Right atrium auricular region (tissue), 2 donors: ENCODE results near the gene INPP5F. TPM values are rescaled to one million over a fixed set of nuclear protein-coding genes. Genes with fewer than 3 reads are reported as not detected.
"Not testable (repeated sequence)": the region's sequence is repeated elsewhere in the genome, so short reads cannot be mapped to it uniquely, and the experiment has no call there.

Experiments
- DNase-seq: peaks from one replicate; pipeline ENCODE4 v3.0.0-alpha.2; 2019; ENCODE audit warnings: low spot score
- H3K27ac ChIP-seq, 2 donors: fragments of 200-600 bp; sonication (generic); 1 replicate in 1 of 2; 2 replicates in 1 of 2; pipeline ENCODE4 v1.5.1; 2016 to 2019
- H3K27me3 ChIP-seq, 2 donors: fragments of 200-600 bp; sonication (generic); one replicate each; pipeline versions ENCODE4 v1.5.1 to v1.6.0; 2017 to 2019
- H3K36me3 ChIP-seq: fragments of 200-600 bp; sonication (generic); one replicate; pipeline ENCODE4 v1.5.1; 2016
- H3K4me1 ChIP-seq, 2 donors: fragments of 200-600 bp; sonication (generic); one replicate each; pipeline versions ENCODE4 v1.5.1 to v1.6.0; 2017 to 2019
- H3K4me3 ChIP-seq, 2 donors: fragments of 200-600 bp; sonication (generic); 1 replicate in 1 of 2; 2 replicates in 1 of 2; pipeline ENCODE4 v1.5.1; 2017 to 2019; ENCODE audit warnings: mild to moderate bottlenecking in 1 of 2, moderate library complexity in 1 of 2
- H3K9me3 ChIP-seq, 2 donors: fragments of 200-600 bp; sonication (generic); one replicate each; pipeline ENCODE4 v1.5.1; 2019
- CTCF ChIP-seq, 2 donors: fragments of 200-600 bp; sonication (generic); IDR thresholded peaks; one replicate each; pipeline ENCODE4 v1.5.1; 2019; ENCODE audit warnings: antibody characterized with exemption in 2 of 2
- total RNA-seq, 2 donors: library from RNA; depleted of rRNA; stranded (reverse); fragments of >200 nt; gene quantifications; one replicate each; pipeline ENCODE4 v1.1.0, GENCODE V29; 2016

Gene INPP5F
- total RNA-seq, 2 donors from 2014 or later: 3.9 to 6.2 TPM

DNA sequence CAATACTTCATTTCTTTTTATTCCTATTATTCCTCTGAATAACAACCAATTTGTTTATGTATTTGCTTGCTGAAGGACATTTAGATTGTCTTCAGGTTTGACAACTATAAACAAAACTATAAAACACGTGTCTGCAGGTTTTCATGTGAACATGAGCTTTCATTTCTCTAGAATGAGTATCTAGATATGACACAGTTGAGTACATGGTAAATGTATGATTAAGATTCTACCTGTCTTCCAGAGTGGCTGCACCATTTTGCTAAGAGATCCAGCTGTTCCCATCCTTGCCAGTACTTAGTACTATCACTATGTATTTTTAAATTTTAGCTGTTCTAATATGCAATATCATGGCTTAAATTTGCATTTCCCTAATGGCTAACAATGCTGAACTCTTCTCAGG is 136.7 kb downstream of the INPP5F start:
- Histone ChIP-seq H3K4me1 (no peaks in the 10 kb centered on the region), H3K9me3 (no peaks in the 10 kb centered on the region), H3K4me3 (no peak overlapping the region), H3K27ac (no peak overlapping the region), H3K27me3 (no peaks in the 10 kb centered on the region), H3K36me3 (no peaks in the 10 kb centered on the region)
- DNase-seq: no peak
- no peak for TF ChIP-seq CTCF (IDR thresholded peaks at IDR 0.05)

- TF ChIP-seq CTCF (IDR thresholded peaks at IDR 0.05): no peak
- no peaks in the 10 kb centered on the region for H3K9me3 ChIP-seq
Measured at GRCh38 chr10:119863951-119864565, 138.2 kb downstream of the INPP5F start.

GRCh38 chr10:119865699-119866240 is 139.9 kb downstream of the INPP5F start:
- H3K4me1 ChIP-seq: peaks cover 0 to 23% of the 10 kb centered on the region in 2 donors
- H3K27me3 ChIP-seq: no peaks in the 10 kb centered on the region
- no peak for TF ChIP-seq CTCF (IDR thresholded peaks at IDR 0.05)
- no peak overlapping the region for H3K27ac ChIP-seq
- DNase-seq: no peak
- H3K36me3 ChIP-seq: no peaks in the 10 kb centered on the region
- no peaks in the 10 kb centered on the region for H3K9me3 ChIP-seq
- H3K4me3 ChIP-seq: no peak overlapping the region

More at GRCh38 chr10:119863951-119864565, 138.2 kb downstream of the INPP5F start:
- Histone ChIP-seq H3K36me3 (no peaks in the 10 kb centered on the region), H3K27ac (no peak overlapping the region), H3K4me3 (no peak overlapping the region), H3K4me1 (peaks cover 0 to 12% of the 10 kb centered on the region in 2 donors), H3K27me3 (no peaks in the 10 kb centered on the region)
- no peak for DNase-seq

DNA sequence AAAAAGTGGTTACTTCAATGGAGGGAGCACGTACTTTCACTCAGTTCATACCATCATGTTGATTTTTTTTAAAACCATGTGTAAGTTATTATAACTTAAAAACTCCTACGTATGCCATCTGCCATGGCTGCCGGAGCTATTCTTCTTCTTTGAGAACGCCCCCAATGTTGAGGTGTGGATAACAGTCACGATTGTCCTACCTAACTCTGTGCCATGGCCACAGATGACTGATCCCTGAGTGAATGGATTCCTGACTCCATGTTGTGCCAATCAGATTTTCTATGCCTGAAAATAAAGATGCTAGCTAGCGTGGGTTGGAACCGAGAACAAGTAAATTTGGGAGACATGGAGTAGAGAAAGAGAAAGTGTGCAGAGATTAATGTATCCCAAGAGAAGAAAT is 141.5 kb downstream of the INPP5F start:
- DNase-seq: no peak
- no peaks in the 10 kb centered on the region for H3K9me3 ChIP-seq
- H3K27ac ChIP-seq: no peak overlapping the region
- H3K27me3 ChIP-seq: no peaks in the 10 kb centered on the region
- H3K4me3 ChIP-seq: no peak overlapping the region
- no peaks in the 10 kb centered on the region for H3K36me3 ChIP-seq
- TF ChIP-seq CTCF (IDR thresholded peaks at IDR 0.05): no peak
- H3K4me1 ChIP-seq: peaks cover 0 to 33% of the 10 kb centered on the region in 2 donors

DNA sequence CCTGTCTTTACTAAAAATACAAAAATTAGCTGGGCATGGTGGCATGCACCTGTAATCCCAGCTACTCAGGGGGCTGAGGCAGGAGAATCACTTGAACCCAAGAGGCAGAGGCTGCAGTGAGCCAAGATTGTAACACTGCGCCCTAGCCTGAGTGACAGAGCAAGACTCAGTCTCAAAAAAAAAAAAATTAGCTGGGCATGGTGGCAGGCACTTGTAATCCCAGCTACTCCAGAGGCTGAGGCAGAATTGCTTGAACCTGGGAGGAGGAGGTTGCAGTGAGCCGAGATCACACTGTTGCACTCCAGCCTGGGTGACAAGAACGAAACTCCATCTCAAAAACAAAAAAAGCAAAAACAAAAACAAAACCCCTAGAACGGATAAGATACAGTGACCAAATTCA is 143.5 kb downstream of the INPP5F start:
- not testable (repeated sequence) for H3K27me3 ChIP-seq, H3K9me3 ChIP-seq, H3K4me3 ChIP-seq, H3K36me3 ChIP-seq, DNase-seq, H3K27ac ChIP-seq
- H3K4me1 ChIP-seq: peaks cover 0 to 36% of the 10 kb centered on the region in 2 donors

- Histone ChIP-seq H3K27ac (peak overlapping the region; percentile 80 to 89), H3K4me1 (peaks cover 0 to 36% of the 10 kb centered on the region in 2 donors), H3K4me3 (peak overlapping the region; percentile 65 to 90), H3K27me3 (no peaks in the 10 kb centered on the region), H3K36me3 (no peaks in the 10 kb centered on the region), H3K9me3 (no peaks in the 10 kb centered on the region)
- no peak for TF ChIP-seq CTCF (IDR thresholded peaks at IDR 0.05)
- no peak for DNase-seq
Measured at GRCh38 chr10:119871881-119872609, 146.2 kb downstream of the INPP5F start.
